Heart right ventricle (tissue), 16 donors: ENCODE data around the gene EPHA8. TPM values are rescaled to one million over a fixed set of nuclear protein-coding genes. Genes with fewer than 3 reads are reported as not detected.

ENCODE experiments used
- ATAC-seq, 8 donors: fragments of 200-7000 bp; cut with Tn5 transposase; one replicate each; pipeline ENCODE4 v1.9.1; 2020; ENCODE audit warnings: mild to moderate bottlenecking in 8 of 8, moderate library complexity in 8 of 8, moderate number of reproducible peaks in 1 of 8
- DNase-seq, 2 donors: peaks; one replicate each; pipeline ENCODE4 v3.0.0-alpha.2; 2020
- H3K27ac ChIP-seq, 10 donors: fragments of 200-600 bp; sonication (generic) in 2 of 10; one replicate each; pipeline versions ENCODE4 v1.5.0 to v1.8.0; 2020 to 2022; ENCODE audit warnings: mild to moderate bottlenecking in 3 of 10
- H3K27me3 ChIP-seq, 7 donors: fragments of 200-600 bp; one replicate each; pipeline ENCODE4 v1.8.0; 2021 to 2022; ENCODE audit warnings: mild to moderate bottlenecking in 2 of 7
- H3K36me3 ChIP-seq, 9 donors: fragments of 200-600 bp; sonication (generic) in 1 of 9; one replicate each; pipeline versions ENCODE4 v1.5.0 to v1.8.0; 2020 to 2022; ENCODE audit warnings: mild to moderate bottlenecking in 2 of 9
- H3K4me1 ChIP-seq, 9 donors: fragments of 200-600 bp; sonication (generic) in 1 of 9; one replicate each; pipeline versions ENCODE4 v1.5.0 to v1.8.0; 2020 to 2022; ENCODE audit warnings: mild to moderate bottlenecking in 4 of 9
- H3K4me3 ChIP-seq, 10 donors: fragments of 200-600 bp; sonication (generic) in 2 of 10; one replicate each; pipeline versions ENCODE4 v1.5.0 to v1.8.0; 2020 to 2022; ENCODE audit warnings: mild to moderate bottlenecking in 7 of 10, moderate library complexity in 2 of 10
- H3K9me3 ChIP-seq, 11 donors: fragments of 200-600 bp in 10 of 11; sonication (generic) in 2 of 11; one replicate each; pipeline versions ENCODE4 v1.5.0 to v1.8.0; 2013 to 2022; ENCODE audit warnings: mild to moderate bottlenecking in 2 of 11, control low read depth in 1 of 11, moderate library complexity in 1 of 11
- WGBS, 2 donors: extraction: QIAGEN DNeasy Blood & Tissue Kit; methylation state at CpG; one replicate each; pipeline ENCODE4 v1.1.7; 2013; ENCODE audit warnings: inconsistent platforms in 1 of 2; 5-methylcytosine and 5-hydroxymethylcytosine counted together
- intact Hi-C, 10 donors: fragments of 100-400 bp; cut with DNase I; formaldehyde crosslinking; loops; one replicate each; pipeline versions ENCODE4 v1.11.1 to v1.14.2; 2022
- polyA plus RNA-seq, 2 donors: library from polyadenylated mRNA; stranded (reverse); fragments of 200-250 nt; gene quantifications; one replicate each; pipeline ENCODE4 v1.2.3, GENCODE V29; 2013
- total RNA-seq, 10 donors: library from RNA; stranded (reverse); fragmentation: NEBNext Ultra II Directional in 3 of 10; extraction: Animal tissue kit (Norgen Biotek cat#: 25700) in 3 of 10; gene quantifications; one replicate each; pipeline versions ENCODE4 v1.2.1 to v1.2.4, GENCODE V29; 2021 to 2023
- TF ChIP-seq, protein P1 (sequence below), 9 donors: fragments of 200-600 bp; sonication (generic) in 2 of 9; IDR thresholded peaks; one replicate each; pipeline versions ENCODE4 v1.5.0 to v1.8.0; 2021 to 2022; ENCODE audit warnings: antibody characterized with exemption in 9 of 9, mild to moderate bottlenecking in 5 of 9, moderate library complexity in 1 of 9
- donor health status: Arrhythmogenic right ventricular cardiomyopathy.
- donor health status: ischemic (EF 13 %, LVEDD 7.1; RV severe dilation, severe dysfunction).
- donor health status: healthy with polysubstance abuse.
- donor health status: DM: no; HTN: yes; CAD: no.
- donor health status: DM: no; HTN: no; CAD: no.
- donor health status: ischemic (EF 25% LVEDD 6.9; RV normal size, moderate dysfunction).
- donor health status: ischemic (EF 25% LVEDD 5.7; RV mildly dilated, moderate dysfunction).
- donor health status: healthy.
- donor health status: DM: yes; HTN: yes; CAD: no.
- donor health status: Ischemic cardiomyopathy.
- donor health status: ischemic (EF 35%, LVEDD 5.7; RV mildly dilated, moderate dysfunction).
- donor health status: nonischemic (EF 11% LVEDD 7.7; RV severe dilation, severe dysfunction).
- donor health status: DM: yes; HTN: yes; CAD: no.
- donor health status: PGD.
- donor health status: ischemic (EF 29% LVEDD 5.4; RV normal size, mild dysfunction).
- donor health status: nonischemic (EF 23%, LVEDD 6.1; RV moderate dilation, normal function).

Gene EPHA8
- total and polyA plus RNA-seq, 12 donors: 0.12 to 0.30 TPM; not detected in 10

DNA sequence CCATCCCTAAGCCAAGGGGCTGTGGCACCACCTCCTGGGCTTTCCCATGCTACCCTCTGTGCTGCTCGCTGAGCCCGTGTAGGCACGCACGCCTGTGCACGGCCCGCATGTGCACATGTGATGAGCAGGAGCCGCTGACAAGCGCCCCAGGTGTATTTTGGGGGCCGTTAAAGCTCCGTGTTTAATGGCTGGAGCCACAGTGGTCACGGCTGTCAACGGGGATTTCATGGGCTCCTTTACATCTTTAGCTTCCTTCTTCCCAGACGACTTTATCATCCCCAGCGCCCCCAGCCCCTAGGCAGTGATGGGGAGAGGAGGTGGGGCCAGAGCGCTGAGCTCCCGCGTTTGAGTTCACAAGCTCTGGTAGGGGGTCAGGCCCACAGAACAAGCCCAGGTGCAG lies 11.7 kb upstream of the EPHA8 start:
- Histone ChIP-seq H3K9me3 (no peaks in the 10 kb centered on the region), H3K27me3 (peaks cover 0 to 90% (median 68%) of the 10 kb centered on the region in 7 donors), H3K27ac (no peak overlapping the region), H3K36me3 (no peaks in the 10 kb centered on the region), H3K4me3 (no peak overlapping the region), H3K4me1 (no peaks in the 10 kb centered on the region)
- TF ChIP-seq, protein P1, sequence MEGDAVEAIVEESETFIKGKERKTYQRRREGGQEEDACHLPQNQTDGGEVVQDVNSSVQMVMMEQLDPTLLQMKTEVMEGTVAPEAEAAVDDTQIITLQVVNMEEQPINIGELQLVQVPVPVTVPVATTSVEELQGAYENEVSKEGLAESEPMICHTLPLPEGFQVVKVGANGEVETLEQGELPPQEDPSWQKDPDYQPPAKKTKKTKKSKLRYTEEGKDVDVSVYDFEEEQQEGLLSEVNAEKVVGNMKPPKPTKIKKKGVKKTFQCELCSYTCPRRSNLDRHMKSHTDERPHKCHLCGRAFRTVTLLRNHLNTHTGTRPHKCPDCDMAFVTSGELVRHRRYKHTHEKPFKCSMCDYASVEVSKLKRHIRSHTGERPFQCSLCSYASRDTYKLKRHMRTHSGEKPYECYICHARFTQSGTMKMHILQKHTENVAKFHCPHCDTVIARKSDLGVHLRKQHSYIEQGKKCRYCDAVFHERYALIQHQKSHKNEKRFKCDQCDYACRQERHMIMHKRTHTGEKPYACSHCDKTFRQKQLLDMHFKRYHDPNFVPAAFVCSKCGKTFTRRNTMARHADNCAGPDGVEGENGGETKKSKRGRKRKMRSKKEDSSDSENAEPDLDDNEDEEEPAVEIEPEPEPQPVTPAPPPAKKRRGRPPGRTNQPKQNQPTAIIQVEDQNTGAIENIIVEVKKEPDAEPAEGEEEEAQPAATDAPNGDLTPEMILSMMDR (IDR thresholded peaks at IDR 0.05): no peak
- WGBS, 2 donors: 69 to 71% methylated on average over 17 of the region's 17 CpGs
- intact Hi-C loops: no loop called here
- ATAC-seq: no peak
- no peak for DNase-seq

DNA sequence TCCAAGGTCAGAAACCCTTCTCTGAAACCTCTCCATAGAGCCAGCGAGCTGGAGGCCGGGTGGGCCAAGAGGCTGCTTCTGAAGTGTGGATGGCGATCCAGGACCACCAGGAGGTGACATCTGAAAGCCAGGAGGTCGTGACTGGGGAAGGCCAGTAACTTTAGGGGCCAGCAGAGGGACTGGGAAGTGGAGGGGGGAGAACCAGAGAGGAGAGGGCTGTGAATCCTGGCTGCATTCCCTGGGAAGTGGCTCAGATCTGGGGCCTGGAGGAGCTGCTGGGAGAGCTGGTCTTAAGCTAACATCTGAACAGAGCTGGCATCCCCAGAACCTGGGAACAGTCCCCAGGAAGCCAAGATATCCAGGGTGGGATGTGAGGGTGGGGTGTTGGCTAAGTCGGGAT lies 11.3 kb upstream of the EPHA8 start:
- Histone ChIP-seq H3K9me3 (no peaks in the 10 kb centered on the region), H3K27me3 (peaks cover 0 to 90% (median 68%) of the 10 kb centered on the region in 7 donors), H3K4me1 (no peaks in the 10 kb centered on the region), H3K36me3 (no peaks in the 10 kb centered on the region), H3K4me3 (no peak overlapping the region), H3K27ac (no peak overlapping the region)
- ATAC-seq: no peak
- no peak for DNase-seq
- TF ChIP-seq, protein P1 (IDR thresholded peaks at IDR 0.05): no peak
- 52 to 54% methylated on average over 5 of the region's 5 CpGs for WGBS, 2 donors
- intact Hi-C loops: no loop called here

- ATAC-seq: no peak
These were observed 10.0 kb upstream of the EPHA8 start for GRCh38 chr1:22553104-22553880.

DNA sequence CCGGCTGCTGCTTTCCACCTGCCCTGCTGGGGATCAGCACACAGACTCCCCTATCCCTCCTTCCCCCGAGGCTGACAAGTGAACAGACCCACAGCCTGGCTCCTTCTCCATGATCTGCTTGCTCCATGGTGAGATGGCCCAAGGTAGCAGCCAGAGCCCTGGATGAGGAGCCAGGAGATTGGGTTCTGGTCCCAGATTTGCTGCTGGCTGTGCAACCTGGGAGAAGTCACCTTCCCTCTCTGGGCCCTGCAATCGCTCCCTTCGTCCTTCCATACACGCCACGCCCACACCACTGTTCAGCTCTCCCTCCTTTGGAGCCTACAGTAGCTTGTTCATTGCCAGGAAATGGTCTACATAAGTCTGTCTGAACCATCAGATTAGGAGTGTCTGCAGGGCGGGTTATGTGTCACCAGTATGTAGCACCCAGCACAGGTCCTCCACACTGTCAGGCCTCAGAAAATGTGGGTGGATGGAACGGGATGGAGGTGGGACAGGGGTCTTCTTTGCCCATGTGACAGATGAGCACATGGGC lies 9.2 kb upstream of the EPHA8 start:
- no peak overlapping the region for H3K4me3 ChIP-seq
- H3K27me3 ChIP-seq: peaks cover 0 to 89% (median 71%) of the 10 kb centered on the region in 7 donors
- 73 to 77% methylated on average over 8 of the region's 8 CpGs for WGBS, 2 donors

More at GRCh38 chr1:22553104-22553880, 10.0 kb upstream of the EPHA8 start:
- Histone ChIP-seq H3K27me3 (peaks cover 0 to 89% (median 74%) of the 10 kb centered on the region in 7 donors), H3K4me3 (no peak overlapping the region), H3K9me3 (no peaks in the 10 kb centered on the region), H3K27ac (no peak overlapping the region), H3K36me3 (no peaks in the 10 kb centered on the region), H3K4me1 (no peaks in the 10 kb centered on the region)
- TF ChIP-seq, protein P1 (IDR thresholded peaks at IDR 0.05): no peak
- DNase-seq: no peak
- intact Hi-C loops: no loop called here
- 41 to 59% methylated on average over 18 of the region's 18 CpGs for WGBS, 2 donors

More for the DNA sequence above, 9.2 kb upstream of the EPHA8 start:
- ATAC-seq (no peak), DNase-seq (no peak)
- TF ChIP-seq, protein P1 (IDR thresholded peaks at IDR 0.05): no peak
- H3K36me3 ChIP-seq: no peaks in the 10 kb centered on the region
- intact Hi-C loops: no loop called here
- no peak overlapping the region for H3K27ac ChIP-seq
- no peaks in the 10 kb centered on the region for H3K9me3 ChIP-seq
- H3K4me1 ChIP-seq: no peaks in the 10 kb centered on the region
